HepG2 (cell line): ENCODE results near the gene LY6G5B. TPM values are rescaled to one million over a fixed set of nuclear protein-coding genes. Genes with fewer than 3 reads are reported as not detected.

Experiments
- ELF3 ChIP-seq: IDR thresholded peaks from 2 replicates; pipeline ENCODE4 v1.6.1; 2016; ENCODE audit warnings: missing genetic modification reagents, missing compliant biosample characterization
- HNRNPH1 ChIP-seq: fragments of 200-400 bp; formaldehyde crosslinking; optimal IDR thresholded peaks from 2 replicates; pipeline ENCODE3; 2017; ENCODE audit warnings: mild to moderate bottlenecking, low read depth, low read length
- NFIC ChIP-seq: IDR thresholded peaks from 2 replicates; pipeline ENCODE4 v1.6.1; 2012; ENCODE audit warnings: mild to moderate bottlenecking, low read length, inconsistent platforms
- PAF1 ChIP-seq: IDR thresholded peaks from 2 replicates; pipeline ENCODE4 v1.6.1; 2016; ENCODE audit warnings: missing genetic modification reagents, missing compliant biosample characterization
- REXO4 ChIP-seq: sonication (generic); formaldehyde crosslinking; IDR thresholded peaks from 2 replicates; pipeline ENCODE4 v1.8.0; 2022; ENCODE audit warnings: missing genetic modification reagents, mild to moderate bottlenecking, borderline replicate concordance
- SAP130 ChIP-seq: IDR thresholded peaks from 2 replicates; pipeline ENCODE4 v1.6.1; 2016; ENCODE audit warnings: low read depth
- SETDB1 ChIP-seq: sonication (generic); formaldehyde crosslinking; IDR thresholded peaks from 2 replicates; pipeline ENCODE4 v1.5.1; 2020; ENCODE audit warnings: missing genetic modification reagents, mild to moderate bottlenecking, borderline replicate concordance
- SIX4 ChIP-seq: sonication (generic); formaldehyde crosslinking; IDR thresholded peaks from 2 replicates; pipeline ENCODE4 v1.4.0; 2020; ENCODE audit warnings: missing genetic modification reagents
- SNRNP70 ChIP-seq: fragments of 200-400 bp; formaldehyde crosslinking; IDR thresholded peaks from 2 replicates; pipeline ENCODE4 v1.6.1; 2017; ENCODE audit warnings: mild to moderate bottlenecking, low read depth, low read length, moderate library complexity
- SOX13 ChIP-seq, 3 experiments: fragments of 450-650 bp in 1 of 3; sonication (generic) in 1 of 3; formaldehyde crosslinking in 1 of 3; IDR thresholded peaks in 2 of 3; conservative IDR thresholded peaks in 1 of 3; 2 replicates each; pipeline versions ENCODE4 v1.5.0 to v1.6.1; 2016 to 2020; ENCODE audit warnings: antibody characterized with exemption in 1 of 3, mild to moderate bottlenecking in 1 of 3, missing compliant biosample characterization in 1 of 3, missing genetic modification reagents in 1 of 3, moderate library complexity in 1 of 3
- TAF1 ChIP-seq: sonication (generic); formaldehyde crosslinking; IDR thresholded peaks from 2 replicates; pipeline ENCODE4 v1.4.0; 2020; ENCODE audit warnings: missing genetic modification reagents
- TOE1 ChIP-seq: sonication (generic); formaldehyde crosslinking; IDR thresholded peaks from 2 replicates; pipeline ENCODE4 v1.4.0; 2020; ENCODE audit warnings: mild to moderate bottlenecking, missing genetic modification reagents
- ZNF282 ChIP-seq: fragments of 450-650 bp; IDR thresholded peaks from 2 replicates; pipeline ENCODE4 v1.6.1; 2018; ENCODE audit not compliant: partially characterized antibody
- ZNF83 ChIP-seq: sonication (generic); formaldehyde crosslinking; IDR thresholded peaks from 2 replicates; pipeline ENCODE4 v1.4.0; 2020; ENCODE audit warnings: missing genetic modification reagents, mild to moderate bottlenecking, borderline replicate concordance
- polyA plus RNA-seq, 8 experiments: library from polyadenylated mRNA; depleted of rRNA in 3 of 8; stranded (reverse) in 7 of 8; unstranded in 1 of 8; fragments of >200 nt; fragmentation: Illumina TruSeq in 4 of 8; extraction: Trizol in 4 of 8; gene quantifications; 2 replicates each; pipeline versions ENCODE4 v1.2.1 to v1.2.3, GENCODE V29; 2011 to 2016; ENCODE audit warnings: low read depth in 4 of 8, missing spikeins in 1 of 8, mixed read lengths in 1 of 8; ENCODE audit not compliant: insufficient read depth in 1 of 8
- total RNA-seq, 5 experiments: library from RNA; depleted of rRNA; stranded (reverse); fragments of >200 nt; fragmentation: Illumina TruSeq; extraction: Trizol; gene quantifications; 2 replicates each; pipeline ENCODE4 v1.2.3, GENCODE V29; 2016; ENCODE audit warnings: low read depth in 1 of 5
- TF ChIP-seq, protein P1 (sequence below): sonication (generic); formaldehyde crosslinking; IDR thresholded peaks from 2 replicates; pipeline ENCODE4 v1.5.0; 2020; ENCODE audit warnings: mild to moderate bottlenecking, missing genetic modification reagents, borderline replicate concordance
- TF ChIP-seq, protein P2 (sequence below): sonication (generic); formaldehyde crosslinking; conservative IDR thresholded peaks from 2 replicates; pipeline ENCODE4 v1.8.0; 2022; ENCODE audit warnings: mild to moderate bottlenecking, moderate library complexity, missing genetic modification reagents
- TF ChIP-seq, protein P3 (sequence below): sonication (generic); formaldehyde crosslinking; IDR thresholded peaks from 2 replicates; pipeline ENCODE4 v1.4.0; 2020; ENCODE audit warnings: missing genetic modification reagents, borderline replicate concordance

LY6G5B gene
- total and polyA plus RNA-seq, 2 of the 13 experiments (the other 11 are each of a cell fraction or from before 2014, with no cell fraction given): 7.8 to 15.7 TPM

DNA sequence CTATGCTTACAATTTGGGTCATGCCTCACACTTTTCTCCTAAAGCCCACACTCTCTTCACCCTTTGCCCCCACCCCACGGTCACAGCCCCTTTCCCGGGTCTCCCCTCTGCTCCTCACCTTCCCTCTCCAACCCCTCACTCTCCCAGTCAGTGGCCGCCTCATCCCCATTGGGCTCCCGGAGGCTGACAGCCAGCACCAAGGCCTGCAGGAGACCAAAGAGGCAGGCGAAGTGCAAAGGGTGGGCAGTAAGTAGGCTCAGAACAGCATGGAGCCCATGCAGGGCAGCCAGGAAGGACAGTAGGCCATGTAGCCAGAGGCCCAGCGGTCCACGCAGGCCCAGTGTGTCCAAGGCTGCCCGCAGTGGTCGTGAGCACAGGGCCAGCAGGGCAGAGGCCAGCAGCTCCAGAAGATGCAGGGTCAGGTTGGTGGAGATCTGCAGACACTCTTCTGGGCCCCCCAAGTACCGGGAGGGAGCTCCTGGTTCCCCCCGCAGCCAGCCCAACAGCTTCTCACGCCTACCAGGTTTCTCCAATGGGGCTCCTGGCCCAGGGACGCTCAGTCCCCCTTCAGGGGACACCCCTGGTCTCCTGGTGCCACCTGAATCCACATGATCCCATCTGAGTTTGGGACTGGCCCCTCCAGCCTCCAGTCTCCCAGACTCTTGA, 10.7 kb upstream of the LY6G5B start (continued):
- TF ChIP-seq ZNF282 (no peak), SNRNP70 (no peak), HNRNPH1 (no peak), SAP130 (CRISPR knock-in tag) (no peak), ZNF83 (CRISPR knock-in tag) (peak; percentile 2; the same call in 1 of the 2 replicates), NFIC (no peak), SIX4 (CRISPR knock-in tag) (no peak), ELF3 (no peak), TAF1 (CRISPR knock-in tag) (no peak; the same call in 1 of the 2 replicates), SETDB1 (CRISPR knock-in tag) (no peak), REXO4 (CRISPR knock-in tag) (no peak), TOE1 (no peak), PAF1 (CRISPR knock-in tag) (peak; percentile 87), SOX13 (IDR thresholded peaks at IDR 0.05) (no peak), SOX13 (CRISPR knock-in tag; conservative IDR thresholded peaks at IDR 0.05 in 1 of 2, IDR thresholded peaks at IDR 0.05 in 1 of 2) (0 out of 4 replicates have a peak, but pooled peaks of 1 of the 2 experiments have one; percentile 2)
- TF ChIP-seq, protein P1, sequence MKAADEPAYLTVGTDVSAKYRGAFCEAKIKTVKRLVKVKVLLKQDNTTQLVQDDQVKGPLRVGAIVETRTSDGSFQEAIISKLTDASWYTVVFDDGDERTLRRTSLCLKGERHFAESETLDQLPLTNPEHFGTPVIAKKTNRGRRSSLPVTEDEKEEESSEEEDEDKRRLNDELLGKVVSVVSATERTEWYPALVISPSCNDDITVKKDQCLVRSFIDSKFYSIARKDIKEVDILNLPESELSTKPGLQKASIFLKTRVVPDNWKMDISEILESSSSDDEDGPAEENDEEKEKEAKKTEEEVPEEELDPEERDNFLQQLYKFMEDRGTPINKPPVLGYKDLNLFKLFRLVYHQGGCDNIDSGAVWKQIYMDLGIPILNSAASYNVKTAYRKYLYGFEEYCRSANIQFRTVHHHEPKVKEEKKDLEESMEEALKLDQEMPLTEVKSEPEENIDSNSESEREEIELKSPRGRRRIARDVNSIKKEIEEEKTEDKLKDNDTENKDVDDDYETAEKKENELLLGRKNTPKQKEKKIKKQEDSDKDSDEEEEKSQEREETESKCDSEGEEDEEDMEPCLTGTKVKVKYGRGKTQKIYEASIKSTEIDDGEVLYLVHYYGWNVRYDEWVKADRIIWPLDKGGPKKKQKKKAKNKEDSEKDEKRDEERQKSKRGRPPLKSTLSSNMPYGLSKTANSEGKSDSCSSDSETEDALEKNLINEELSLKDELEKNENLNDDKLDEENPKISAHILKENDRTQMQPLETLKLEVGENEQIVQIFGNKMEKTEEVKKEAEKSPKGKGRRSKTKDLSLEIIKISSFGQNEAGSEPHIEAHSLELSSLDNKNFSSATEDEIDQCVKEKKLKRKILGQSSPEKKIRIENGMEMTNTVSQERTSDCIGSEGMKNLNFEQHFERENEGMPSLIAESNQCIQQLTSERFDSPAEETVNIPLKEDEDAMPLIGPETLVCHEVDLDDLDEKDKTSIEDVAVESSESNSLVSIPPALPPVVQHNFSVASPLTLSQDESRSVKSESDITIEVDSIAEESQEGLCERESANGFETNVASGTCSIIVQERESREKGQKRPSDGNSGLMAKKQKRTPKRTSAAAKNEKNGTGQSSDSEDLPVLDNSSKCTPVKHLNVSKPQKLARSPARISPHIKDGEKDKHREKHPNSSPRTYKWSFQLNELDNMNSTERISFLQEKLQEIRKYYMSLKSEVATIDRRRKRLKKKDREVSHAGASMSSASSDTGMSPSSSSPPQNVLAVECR (CRISPR knock-in tag): peak; percentile 21; the same call in 1 of the 2 replicates
- TF ChIP-seq, protein P2, sequence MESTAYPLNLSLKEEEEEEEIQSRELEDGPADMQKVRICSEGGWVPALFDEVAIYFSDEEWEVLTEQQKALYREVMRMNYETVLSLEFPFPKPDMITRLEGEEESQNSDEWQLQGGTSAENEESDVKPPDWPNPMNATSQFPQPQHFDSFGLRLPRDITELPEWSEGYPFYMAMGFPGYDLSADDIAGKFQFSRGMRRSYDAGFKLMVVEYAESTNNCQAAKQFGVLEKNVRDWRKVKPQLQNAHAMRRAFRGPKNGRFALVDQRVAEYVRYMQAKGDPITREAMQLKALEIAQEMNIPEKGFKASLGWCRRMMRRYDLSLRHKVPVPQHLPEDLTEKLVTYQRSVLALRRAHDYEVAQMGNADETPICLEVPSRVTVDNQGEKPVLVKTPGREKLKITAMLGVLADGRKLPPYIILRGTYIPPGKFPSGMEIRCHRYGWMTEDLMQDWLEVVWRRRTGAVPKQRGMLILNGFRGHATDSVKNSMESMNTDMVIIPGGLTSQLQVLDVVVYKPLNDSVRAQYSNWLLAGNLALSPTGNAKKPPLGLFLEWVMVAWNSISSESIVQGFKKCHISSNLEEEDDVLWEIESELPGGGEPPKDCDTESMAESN (CRISPR knock-in tag): 0 out of 2 replicates have a peak, but pooled peaks have one; percentile 28
- TF ChIP-seq, protein P3, sequence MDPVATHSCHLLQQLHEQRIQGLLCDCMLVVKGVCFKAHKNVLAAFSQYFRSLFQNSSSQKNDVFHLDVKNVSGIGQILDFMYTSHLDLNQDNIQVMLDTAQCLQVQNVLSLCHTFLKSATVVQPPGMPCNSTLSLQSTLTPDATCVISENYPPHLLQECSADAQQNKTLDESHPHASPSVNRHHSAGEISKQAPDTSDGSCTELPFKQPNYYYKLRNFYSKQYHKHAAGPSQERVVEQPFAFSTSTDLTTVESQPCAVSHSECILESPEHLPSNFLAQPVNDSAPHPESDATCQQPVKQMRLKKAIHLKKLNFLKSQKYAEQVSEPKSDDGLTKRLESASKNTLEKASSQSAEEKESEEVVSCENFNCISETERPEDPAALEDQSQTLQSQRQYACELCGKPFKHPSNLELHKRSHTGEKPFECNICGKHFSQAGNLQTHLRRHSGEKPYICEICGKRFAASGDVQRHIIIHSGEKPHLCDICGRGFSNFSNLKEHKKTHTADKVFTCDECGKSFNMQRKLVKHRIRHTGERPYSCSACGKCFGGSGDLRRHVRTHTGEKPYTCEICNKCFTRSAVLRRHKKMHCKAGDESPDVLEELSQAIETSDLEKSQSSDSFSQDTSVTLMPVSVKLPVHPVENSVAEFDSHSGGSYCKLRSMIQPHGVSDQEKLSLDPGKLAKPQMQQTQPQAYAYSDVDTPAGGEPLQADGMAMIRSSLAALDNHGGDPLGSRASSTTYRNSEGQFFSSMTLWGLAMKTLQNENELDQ (CRISPR knock-in tag): no peak
